NOMO-1 (cell line): ENCODE measurements around the gene ZMYND8.
A peak's percentile ranks its signal among the peaks of the same experiment; 100 is the strongest.
"Not testable (repeated sequence)": the region's sequence is repeated elsewhere in the genome, so short reads cannot be mapped to it uniquely, and the experiment has no call there.

ENCODE experiments used
- DNase-seq, 2 experiments: peaks; one replicate each; lab custom pipeline; 2025; ENCODE audit not compliant: unreplicated experiment in 2 of 2; lab: John Stamatoyannopoulos, UW

Gene ZMYND8

GRCh38 chr20:47272893-47273590 lies 83.5 kb downstream of the ZMYND8 start:
- peak; percentile 25 to 47 for DNase-seq

- no peak for DNase-seq
These were observed 85.4 kb downstream of the ZMYND8 start for GRCh38 chr20:47271046-47271615.

GRCh38 chr20:47269309-47270165 lies 87.0 kb downstream of the ZMYND8 start:
- DNase-seq: no peak

GRCh38 chr20:47267621-47268020 lies 88.9 kb downstream of the ZMYND8 start:
- DNase-seq: no peak

- DNase-seq: no peak
These were observed 89.5 kb downstream of the ZMYND8 start for GRCh38 chr20:47266847-47267515.

GRCh38 chr20:47265984-47266383 lies 90.5 kb downstream of the ZMYND8 start:
- no peak for DNase-seq

GRCh38 chr20:47265214-47265613 lies 91.3 kb downstream of the ZMYND8 start:
- no peak for DNase-seq

GRCh38 chr20:47264137-47264769 lies 92.2 kb downstream of the ZMYND8 start:
- not testable (repeated sequence) for DNase-seq

GRCh38 chr20:47263465-47264084 lies 92.9 kb downstream of the ZMYND8 start:
- DNase-seq: no peak

GRCh38 chr20:47263080-47263464 lies 93.4 kb downstream of the ZMYND8 start:
- no peak for DNase-seq

GRCh38 chr20:47262365-47263013 lies 94.0 kb downstream of the ZMYND8 start:
- DNase-seq: peak; percentile 78 to 83

- no peak for DNase-seq
These were observed 94.5 kb downstream of the ZMYND8 start for GRCh38 chr20:47262008-47262364.

GRCh38 chr20:47261161-47261774 lies 95.2 kb downstream of the ZMYND8 start:
- DNase-seq: not testable (repeated sequence)

- not testable (repeated sequence) for DNase-seq
These were observed 95.9 kb downstream of the ZMYND8 start for GRCh38 chr20:47260540-47261126.

- DNase-seq: no peak
These were observed 97.5 kb downstream of the ZMYND8 start for GRCh38 chr20:47258745-47259695.

- DNase-seq: no peak
These were observed 98.7 kb downstream of the ZMYND8 start for GRCh38 chr20:47257771-47258170.

- DNase-seq: no peak
These were observed 99.2 kb downstream of the ZMYND8 start for GRCh38 chr20:47257256-47257655.

GRCh38 chr20:47256668-47257236 lies 99.7 kb downstream of the ZMYND8 start:
- DNase-seq: no peak
